HK-2 (cell line): ENCODE data around the gene EIF3M.

ENCODE experiments used
- DNase-seq: peaks from one replicate; pipeline ENCODE4 v3.0.0-alpha.2; 2018; ENCODE audit not compliant: unreplicated experiment

Gene EIF3M

GRCh38 chr11:32583459-32584271 is at the start of gene EIF3M:
Gene EIF3M, plus strand, starts transcription at chr11:32583831. Its CDS starts 57 bp downstream, at chr11:32583888.
- peak; percentile 92 for DNase-seq

- DNase-seq = no peak
Measured at GRCh38 chr11:32538804-32539203, 44.8 kb upstream of the EIF3M start.

GRCh38 chr11:32549611-32550187 is 33.9 kb upstream of the EIF3M start:
- DNase-seq = no peak

GRCh38 chr11:32550207-32550606 is 33.4 kb upstream of the EIF3M start:
- DNase-seq = no peak

- DNase-seq = no peak
Measured at GRCh38 chr11:32555091-32555490, 28.5 kb upstream of the EIF3M start.

GRCh38 chr11:32555895-32556294 is 27.7 kb upstream of the EIF3M start:
- DNase-seq = no peak

GRCh38 chr11:32561835-32562234 is 21.8 kb upstream of the EIF3M start:
- no peak for DNase-seq

GRCh38 chr11:32562839-32563599 is 20.6 kb upstream of the EIF3M start:
- no peak for DNase-seq

GRCh38 chr11:32563600-32563959 is 20.1 kb upstream of the EIF3M start:
- no peak for DNase-seq

GRCh38 chr11:32566517-32566916 is 17.1 kb upstream of the EIF3M start:
- DNase-seq = no peak

GRCh38 chr11:32567154-32567553 is 16.5 kb upstream of the EIF3M start:
- DNase-seq = no peak

- DNase-seq = no peak
Measured at GRCh38 chr11:32569313-32569881, 14.2 kb upstream of the EIF3M start.

- DNase-seq = no peak
Measured at GRCh38 chr11:32571039-32571438, 12.6 kb upstream of the EIF3M start.

GRCh38 chr11:32573228-32573627 is 10.4 kb upstream of the EIF3M start:
- DNase-seq = no peak

- DNase-seq = no peak
Measured at GRCh38 chr11:32574421-32574820, 9.2 kb upstream of the EIF3M start.

- DNase-seq = no peak
Measured at GRCh38 chr11:32575070-32575469, 8.6 kb upstream of the EIF3M start.

- DNase-seq = no peak
Measured at GRCh38 chr11:32576456-32576855, 7.2 kb upstream of the EIF3M start.

GRCh38 chr11:32580967-32581366 is 2.7 kb upstream of the EIF3M start:
- DNase-seq = no peak

GRCh38 chr11:32581556-32581955 is 2.1 kb upstream of the EIF3M start:
- no peak for DNase-seq

GRCh38 chr11:32584921-32585320 is 1.3 kb downstream of the EIF3M start:
- no peak for DNase-seq

- DNase-seq = no peak
Measured at GRCh38 chr11:32586576-32587190, 3.1 kb downstream of the EIF3M start.

- no peak for DNase-seq
Measured at GRCh38 chr11:32594272-32594671, 10.6 kb downstream of the EIF3M start.
